ENCODE results near the gene GLI1. TPM values are rescaled to one million over a fixed set of nuclear protein-coding genes. Genes with fewer than 3 reads are reported as not detected.

Gene GLI1
- total and polyA plus RNA-seq, 4 donors, result 0.74 to 5.7 (median 2.1) TPM

GRCh38 chr12:57488402-57489156 is 29.0 kb downstream of the GLI1 start:
- Histone ChIP-seq H3K27me3 (ENCODE audit: control insufficient read depth in 3 of 3, insufficient read depth in 3 of 3, low read length in 2 of 3) (no peaks in the 10 kb centered on the region), H3K4me1 (ENCODE audit: control insufficient read depth in 5 of 5, insufficient read depth in 5 of 5, low read length in 5 of 5) (peaks cover 0 to 10% (median 7%) of the 10 kb centered on the region in 5 donors), H3K9me3 (ENCODE audit: control insufficient read depth in 4 of 4, insufficient read depth in 3 of 4, low read length in 3 of 4) (no peaks in the 10 kb centered on the region), H3K9ac (ENCODE audit: insufficient read depth in 1 of 2, low read length in 2 of 2) (peak overlapping the region; percentile 75 to 91), H3K27ac (ENCODE audit: low read depth in 1 of 2, low read length in 1 of 2) (peak overlapping the region; percentile 65 to 88), H3K4me3 (peak overlapping the region; percentile 96), H3K36me3 (ENCODE audit: control insufficient read depth in 4 of 4, insufficient read depth in 4 of 4, low read length in 4 of 4) (peaks cover 17 to 29% (median 25%) of the 10 kb centered on the region in 4 donors)
- WGBS, 2 donors, result 31 to 34% methylated on average over 11 of the region's 11 CpGs
- DNase-seq (no peak), ATAC-seq (ENCODE audit: insufficient read depth, low FRiP score) (peak; percentile 17)
- no peak for TF ChIP-seq CTCF (IDR thresholded peaks at IDR 0.05; ENCODE audit: control extremely low read depth, extremely low read depth)

GRCh38 chr12:57489157-57489641 is 29.6 kb downstream of the GLI1 start:
- Histone ChIP-seq H3K9ac (ENCODE audit: insufficient read depth in 1 of 2, low read length in 2 of 2) (peak overlapping the region in 1 of 2 donors; percentile 91), H3K4me3 (no peak overlapping the region)
- ATAC-seq (ENCODE audit: insufficient read depth, low FRiP score), result no peak

GRCh38 chr12:57490126-57490525 is 30.5 kb downstream of the GLI1 start:
- no peak overlapping the region for H3K9ac ChIP-seq (ENCODE audit: insufficient read depth in 1 of 2, low read length in 2 of 2)

More at GRCh38 chr12:57489157-57489641, 29.6 kb downstream of the GLI1 start:
- DNase-seq, result no peak
- H3K9me3 ChIP-seq (ENCODE audit: control insufficient read depth in 4 of 4, insufficient read depth in 3 of 4, low read length in 3 of 4), result no peaks in the 10 kb centered on the region
- H3K36me3 ChIP-seq (ENCODE audit: control insufficient read depth in 4 of 4, insufficient read depth in 4 of 4, low read length in 4 of 4), result peaks cover 17 to 29% (median 25%) of the 10 kb centered on the region in 4 donors
- TF ChIP-seq CTCF (IDR thresholded peaks at IDR 0.05; ENCODE audit: control extremely low read depth, extremely low read depth), result no peak
- no peaks in the 10 kb centered on the region for H3K27me3 ChIP-seq (ENCODE audit: control insufficient read depth in 3 of 3, insufficient read depth in 3 of 3, low read length in 2 of 3)
- H3K4me1 ChIP-seq (ENCODE audit: control insufficient read depth in 5 of 5, insufficient read depth in 5 of 5, low read length in 5 of 5), result peaks cover 0 to 10% (median 7%) of the 10 kb centered on the region in 5 donors
- peak overlapping the region in 1 of 2 donors; percentile 9 for H3K27ac ChIP-seq (ENCODE audit: low read depth in 1 of 2, low read length in 1 of 2)
- 89 to 90% methylated on average over 5 of the region's 5 CpGs for WGBS, 2 donors

More at GRCh38 chr12:57490126-57490525, 30.5 kb downstream of the GLI1 start:
- no peak overlapping the region for H3K27ac ChIP-seq (ENCODE audit: low read depth in 1 of 2, low read length in 1 of 2)
- H3K9me3 ChIP-seq (ENCODE audit: control insufficient read depth in 4 of 4, insufficient read depth in 3 of 4, low read length in 3 of 4), result no peaks in the 10 kb centered on the region
- no peak for TF ChIP-seq CTCF (IDR thresholded peaks at IDR 0.05; ENCODE audit: control extremely low read depth, extremely low read depth)
- peaks cover 17 to 29% (median 27%) of the 10 kb centered on the region in 4 donors for H3K36me3 ChIP-seq (ENCODE audit: control insufficient read depth in 4 of 4, insufficient read depth in 4 of 4, low read length in 4 of 4)
- H3K4me1 ChIP-seq (ENCODE audit: control insufficient read depth in 5 of 5, insufficient read depth in 5 of 5, low read length in 5 of 5), result peaks cover 0 to 10% (median 7%) of the 10 kb centered on the region in 5 donors
- H3K4me3 ChIP-seq, result no peak overlapping the region
- ATAC-seq (ENCODE audit: insufficient read depth, low FRiP score), result no peak
- WGBS, 2 donors, result 96 to 98% methylated on average over 4 of the region's 4 CpGs
- DNase-seq, result no peak
- no peaks in the 10 kb centered on the region for H3K27me3 ChIP-seq (ENCODE audit: control insufficient read depth in 3 of 3, insufficient read depth in 3 of 3, low read length in 2 of 3)
